OCI-LY3 (cell line): Measurements from ENCODE around the gene ZNF577.

Source experiments
- CTCF ChIP-seq: fragments of 200-600, 300-600 bp; sonication (generic); IDR thresholded peaks from 2 replicates; pipeline ENCODE4 v1.5.1; 2014; ENCODE audit warnings: antibody characterized with exemption, low read length, low read depth
- EZH2phosphoT487 ChIP-seq: fragments of 200-600 bp; shearing (Covaris generic); IDR thresholded peaks from 2 replicates; pipeline ENCODE4 v1.6.1; 2018; ENCODE audit warnings: antibody characterized with exemption, mixed run types, low read depth

DNA sequence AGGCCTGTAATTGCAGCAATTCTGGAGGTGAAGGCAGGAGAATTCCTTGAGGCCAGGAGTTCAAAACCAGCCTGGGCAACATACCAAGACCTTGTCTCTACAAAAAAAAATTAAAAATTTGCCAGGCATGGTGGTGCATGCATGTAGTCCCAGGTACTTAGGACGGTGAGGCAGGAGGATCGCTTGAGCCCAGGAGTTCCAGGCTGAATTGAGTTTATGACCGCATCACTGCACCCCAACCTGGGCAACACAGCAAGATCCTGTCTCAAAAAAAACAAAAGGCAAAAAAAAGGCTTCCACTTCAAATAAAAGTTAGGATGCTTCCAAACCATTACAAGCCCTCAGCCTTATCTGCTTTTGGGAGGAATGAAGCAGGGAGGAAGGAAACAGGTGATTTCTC is 5.2 kb downstream of the ZNF577 start:
- TF ChIP-seq EZH2phosphoT487, result no peak
- TF ChIP-seq CTCF, result no peak
